HCT116 (cell line): ENCODE data around the gene CHCHD5. TPM values are rescaled to one million over a fixed set of nuclear protein-coding genes. Genes with fewer than 3 reads are reported as not detected.
A peak's percentile ranks its signal among the peaks of the same experiment; 100 is the strongest.

Source experiments
- ATAC-seq: fragments of 200-7000 bp; cut with Tn5 transposase; 2 replicates; pipeline ENCODE4 v1.9.1; 2020; ENCODE audit warnings: mild to moderate bottlenecking, moderate library complexity
- BruUV-seq: library from RNA; stranded (reverse); fragments of 400-500 nt; replicated peaks from 2 replicates; lab custom pipeline; 2021; lab: Mats Ljungman, UMichigan
- CTCF ChIA-PET: fragments of 300-600 bp; sonication (Branson Sonifier 250); formaldehyde crosslinking; loops from one replicate; lab custom pipeline; 2021; ENCODE audit warnings: antibody characterized with exemption; lab: Charles Lee
- POLR2A ChIA-PET: fragments of 300-600, 350-600 bp; sonication (Branson Sonifier 250); formaldehyde crosslinking; loops from one replicate; lab custom pipeline; 2021; ENCODE audit warnings: antibody characterized with exemption; lab: Charles Lee
- RAD21 ChIA-PET, 2 experiments: fragments of 300-600 bp; sonication (Branson Sonifier 250); formaldehyde crosslinking; loops; one replicate each; lab custom pipeline; 2023; ENCODE audit warnings: low total read pairs in 2 of 2; ENCODE audit not compliant: uncharacterized antibody in 2 of 2, unreplicated experiment in 2 of 2, low non-redundant PET in 1 of 2; lab: Charles Lee
- DNase-seq: peaks from one replicate; pipeline ENCODE4 v3.0.0-alpha.2; 2010; ENCODE audit warnings: low read depth, low spot score
- H2AFZ ChIP-seq: fragments of 200-600 bp; shearing (Covaris generic), sonication (generic); 2 replicates; pipeline ENCODE4 v1.6.1; 2017; ENCODE audit warnings: low read depth, mixed run types, mixed read lengths, antibody characterized with exemption, low read length; ENCODE audit not compliant: poor library complexity, severe bottlenecking
- H3K27ac ChIP-seq: 2 replicates; pipeline ENCODE4 v1.5.1; 2012; ENCODE audit warnings: low read depth, low read length
- H3K27me3 ChIP-seq: fragments of 200-600 bp; sonication (generic); 2 replicates; pipeline ENCODE4 v1.6.1; 2016; ENCODE audit warnings: mixed run types, low read length, mixed read lengths; ENCODE audit not compliant: insufficient read depth
- H3K36me3 ChIP-seq, 2 experiments: fragments of 200-500 bp in 1 of 2; fragments of 200-600 bp in 1 of 2; sonication (Bioruptor generic) in 1 of 2; sonication (generic) in 1 of 2; 2 replicates each; pipeline versions ENCODE4 v1.5.1 to v1.6.1; 2014 to 2016; ENCODE audit warnings: low read length in 2 of 2, inconsistent platforms in 1 of 2, mixed read lengths in 1 of 2, mixed run types in 1 of 2; ENCODE audit not compliant: insufficient read depth in 2 of 2, control insufficient read depth in 1 of 2
- H3K4me1 ChIP-seq, 2 experiments: fragments of 200-600 bp in 1 of 2; sonication (generic) in 1 of 2; 2 replicates each; pipeline versions ENCODE4 v1.5.1 to v1.6.1; 2012 to 2017; ENCODE audit warnings: low read length in 2 of 2, inconsistent platforms in 1 of 2, mild to moderate bottlenecking in 1 of 2, mixed read lengths in 1 of 2, mixed run types in 1 of 2, moderate library complexity in 1 of 2; ENCODE audit not compliant: insufficient read depth in 2 of 2, control insufficient read depth in 1 of 2
- H3K4me2 ChIP-seq: fragments of 200-600 bp; sonication (generic); 2 replicates; pipeline ENCODE4 v1.6.1; 2017; ENCODE audit warnings: mixed run types, low read length, mixed read lengths
- H3K4me3 ChIP-seq, 2 experiments: fragments of 200-600 bp in 1 of 2; sonication (generic) in 1 of 2; replicated peaks in 1 of 2; 2 replicates each; pipeline ENCODE4 v1.5.1; 2011 to 2016; ENCODE audit warnings: low read length in 2 of 2, control low read depth in 1 of 2, low read depth in 1 of 2, mild to moderate bottlenecking in 1 of 2, mixed read lengths in 1 of 2, mixed run types in 1 of 2
- H3K79me2 ChIP-seq: fragments of 200-600 bp; sonication (generic); 2 replicates; pipeline ENCODE4 v1.6.1; 2017; ENCODE audit warnings: mild to moderate bottlenecking, mixed run types, low read length, moderate library complexity, mixed read lengths; ENCODE audit not compliant: insufficient read depth
- H3K9ac ChIP-seq: fragments of 200-600 bp; sonication (generic); 2 replicates; pipeline ENCODE4 v1.6.1; 2016; ENCODE audit warnings: low read length, mixed read lengths
- H3K9me2 ChIP-seq: fragments of 200-600 bp; sonication (generic), shearing (Covaris generic); 2 replicates; pipeline ENCODE4 v1.6.1; 2017; ENCODE audit warnings: mixed run types, mild to moderate bottlenecking, moderate library complexity; ENCODE audit not compliant: insufficient read depth
- H3K9me3 ChIP-seq, 2 experiments: fragments of 200-500 bp in 1 of 2; fragments of 200-600 bp in 1 of 2; sonication (Bioruptor generic) in 1 of 2; sonication (generic) in 1 of 2; 2 replicates each; pipeline ENCODE4 v1.6.1; 2014 to 2017; ENCODE audit warnings: low read length in 2 of 2, mixed read lengths in 2 of 2, inconsistent platforms in 1 of 2, low read depth in 1 of 2, mild to moderate bottlenecking in 1 of 2, mixed run types in 1 of 2, moderate library complexity in 1 of 2; ENCODE audit not compliant: control insufficient read depth in 1 of 2, insufficient read depth in 1 of 2
- H4K20me1 ChIP-seq: fragments of 200-600 bp; sonication (generic), shearing (Covaris generic); 2 replicates; pipeline ENCODE4 v1.6.1; 2017; ENCODE audit warnings: mixed run types, mild to moderate bottlenecking, moderate library complexity; ENCODE audit not compliant: insufficient read depth
- CBX3 ChIP-seq: IDR thresholded peaks from 2 replicates; pipeline ENCODE4 v1.6.1; 2012; ENCODE audit warnings: low read depth
- EGR1 ChIP-seq: IDR thresholded peaks from 2 replicates; pipeline ENCODE4 v1.6.1; 2012; ENCODE audit warnings: low read depth
- ELF1 ChIP-seq: IDR thresholded peaks from 2 replicates; pipeline ENCODE4 v1.6.1; 2012; ENCODE audit warnings: low read depth, borderline replicate concordance
- EZH2phosphoT487 ChIP-seq: fragments of 200-600 bp; IDR thresholded peaks from 2 replicates; pipeline ENCODE4 v1.6.1; 2018; ENCODE audit warnings: antibody characterized with exemption, borderline replicate concordance
- JUND ChIP-seq: IDR thresholded peaks from 2 replicates; pipeline ENCODE4 v1.6.1; 2012
- ZBTB33 ChIP-seq: IDR thresholded peaks from 2 replicates; pipeline ENCODE4 v1.6.1; 2011; ENCODE audit warnings: mild to moderate bottlenecking, low read length, moderate library complexity; ENCODE audit not compliant: insufficient replicate concordance; ENCODE audit errors: extremely low read depth
- intact Hi-C: fragments of 100-400 bp; cut with micrococcal nuclease; formaldehyde crosslinking; loops from 2 replicates; pipeline ENCODE4 v1.10.0; 2022
- total RNA-seq: library from RNA; stranded (reverse); gene quantifications from one replicate; pipeline ENCODE4 v1.2.1, GENCODE V29; 2021; ENCODE audit not compliant: unreplicated experiment
- TF ChIP-seq, protein P1 (sequence below), 3 experiments: fragments of 200-600 bp in 1 of 3; sonication (generic) in 1 of 3; IDR thresholded peaks in 2 of 3; conservative IDR thresholded peaks in 1 of 3; 2 replicates each; pipeline ENCODE4 v1.5.1; 2012 to 2017; ENCODE audit warnings: low read depth in 2 of 3, low read length in 2 of 3, antibody characterized with exemption in 1 of 3, borderline replicate concordance in 1 of 3, control low read depth in 1 of 3, mild to moderate bottlenecking in 1 of 3, mixed read lengths in 1 of 3, mixed run types in 1 of 3, moderate library complexity in 1 of 3; ENCODE audit not compliant: insufficient read depth in 1 of 3

CHCHD5 gene
- total RNA-seq, 1 experiment from 2014 or later, result 49.8 TPM

- DNase-seq (no peak), ATAC-seq (no peak)
- H3K9me3 ChIP-seq, result no peaks in the 10 kb centered on the region
- no peaks in the 10 kb centered on the region for H3K9me2 ChIP-seq
- intact Hi-C loops, result no loop called here
- TF ChIP-seq EGR1, result no peak
- TF ChIP-seq ZBTB33, result no peak
- no peak for TF ChIP-seq ELF1
- TF ChIP-seq JUND, result no peak
- TF ChIP-seq EZH2phosphoT487, result no peak
- TF ChIP-seq, protein P1, sequence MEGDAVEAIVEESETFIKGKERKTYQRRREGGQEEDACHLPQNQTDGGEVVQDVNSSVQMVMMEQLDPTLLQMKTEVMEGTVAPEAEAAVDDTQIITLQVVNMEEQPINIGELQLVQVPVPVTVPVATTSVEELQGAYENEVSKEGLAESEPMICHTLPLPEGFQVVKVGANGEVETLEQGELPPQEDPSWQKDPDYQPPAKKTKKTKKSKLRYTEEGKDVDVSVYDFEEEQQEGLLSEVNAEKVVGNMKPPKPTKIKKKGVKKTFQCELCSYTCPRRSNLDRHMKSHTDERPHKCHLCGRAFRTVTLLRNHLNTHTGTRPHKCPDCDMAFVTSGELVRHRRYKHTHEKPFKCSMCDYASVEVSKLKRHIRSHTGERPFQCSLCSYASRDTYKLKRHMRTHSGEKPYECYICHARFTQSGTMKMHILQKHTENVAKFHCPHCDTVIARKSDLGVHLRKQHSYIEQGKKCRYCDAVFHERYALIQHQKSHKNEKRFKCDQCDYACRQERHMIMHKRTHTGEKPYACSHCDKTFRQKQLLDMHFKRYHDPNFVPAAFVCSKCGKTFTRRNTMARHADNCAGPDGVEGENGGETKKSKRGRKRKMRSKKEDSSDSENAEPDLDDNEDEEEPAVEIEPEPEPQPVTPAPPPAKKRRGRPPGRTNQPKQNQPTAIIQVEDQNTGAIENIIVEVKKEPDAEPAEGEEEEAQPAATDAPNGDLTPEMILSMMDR (IDR thresholded peaks at IDR 0.05 in 2 of 3, conservative IDR thresholded peaks at IDR 0.05 in 1 of 3; ENCODE audit: borderline replicate concordance in 1 of 3, insufficient read depth in 1 of 3, low read depth in 2 of 3, low read length in 2 of 3), result no peak
- no peak for TF ChIP-seq CBX3
- H3K4me1 ChIP-seq, result peaks cover 50 to 68% of the 10 kb centered on the region in 2 experiments
- BruUV-seq, result no TSS peak
- ChIA-PET RAD21 (no interaction called here), CTCF (interaction anchor here (6.8 kb wide), 1 partner anchor 96 kb away, joined by 100 read pairs; no protein-coding TSS in a partner anchor), POLR2A (interaction anchor here (2.3 to 11.6 kb wide), 2 partner anchors 11 to 16 kb away, joined by 9 to 86 read pairs; partner anchors contain the start of gene SLC20A1)
- H3K4me3 ChIP-seq, result no peak overlapping the region
- H3K9ac ChIP-seq, result no peak overlapping the region
- no peaks in the 10 kb centered on the region for H4K20me1 ChIP-seq
- no peaks in the 10 kb centered on the region for H3K36me3 ChIP-seq
- peak overlapping the region; percentile 31; the same call in 1 of the 2 replicates for H3K27ac ChIP-seq
- H3K79me2 ChIP-seq, result no peaks in the 10 kb centered on the region
- no peaks in the 10 kb centered on the region for H3K27me3 ChIP-seq
- H3K4me2 ChIP-seq, result peak overlapping the region; percentile 85
- H2AFZ ChIP-seq, result no peak overlapping the region
Measured at GRCh38 chr2:112630268-112630667, 45.9 kb downstream of the CHCHD5 start.
